ENCODE results near the gene PILRA. TPM values are rescaled to one million over a fixed set of nuclear protein-coding genes. Genes with fewer than 3 reads are reported as not detected.

The PILRA gene
- total and polyA plus RNA-seq, 2 of the 13 experiments (the other 11 are each of a cell fraction or from before 2014, with no cell fraction given): 0.13 to 1.3 TPM

- TF ChIP-seq, protein P1, sequence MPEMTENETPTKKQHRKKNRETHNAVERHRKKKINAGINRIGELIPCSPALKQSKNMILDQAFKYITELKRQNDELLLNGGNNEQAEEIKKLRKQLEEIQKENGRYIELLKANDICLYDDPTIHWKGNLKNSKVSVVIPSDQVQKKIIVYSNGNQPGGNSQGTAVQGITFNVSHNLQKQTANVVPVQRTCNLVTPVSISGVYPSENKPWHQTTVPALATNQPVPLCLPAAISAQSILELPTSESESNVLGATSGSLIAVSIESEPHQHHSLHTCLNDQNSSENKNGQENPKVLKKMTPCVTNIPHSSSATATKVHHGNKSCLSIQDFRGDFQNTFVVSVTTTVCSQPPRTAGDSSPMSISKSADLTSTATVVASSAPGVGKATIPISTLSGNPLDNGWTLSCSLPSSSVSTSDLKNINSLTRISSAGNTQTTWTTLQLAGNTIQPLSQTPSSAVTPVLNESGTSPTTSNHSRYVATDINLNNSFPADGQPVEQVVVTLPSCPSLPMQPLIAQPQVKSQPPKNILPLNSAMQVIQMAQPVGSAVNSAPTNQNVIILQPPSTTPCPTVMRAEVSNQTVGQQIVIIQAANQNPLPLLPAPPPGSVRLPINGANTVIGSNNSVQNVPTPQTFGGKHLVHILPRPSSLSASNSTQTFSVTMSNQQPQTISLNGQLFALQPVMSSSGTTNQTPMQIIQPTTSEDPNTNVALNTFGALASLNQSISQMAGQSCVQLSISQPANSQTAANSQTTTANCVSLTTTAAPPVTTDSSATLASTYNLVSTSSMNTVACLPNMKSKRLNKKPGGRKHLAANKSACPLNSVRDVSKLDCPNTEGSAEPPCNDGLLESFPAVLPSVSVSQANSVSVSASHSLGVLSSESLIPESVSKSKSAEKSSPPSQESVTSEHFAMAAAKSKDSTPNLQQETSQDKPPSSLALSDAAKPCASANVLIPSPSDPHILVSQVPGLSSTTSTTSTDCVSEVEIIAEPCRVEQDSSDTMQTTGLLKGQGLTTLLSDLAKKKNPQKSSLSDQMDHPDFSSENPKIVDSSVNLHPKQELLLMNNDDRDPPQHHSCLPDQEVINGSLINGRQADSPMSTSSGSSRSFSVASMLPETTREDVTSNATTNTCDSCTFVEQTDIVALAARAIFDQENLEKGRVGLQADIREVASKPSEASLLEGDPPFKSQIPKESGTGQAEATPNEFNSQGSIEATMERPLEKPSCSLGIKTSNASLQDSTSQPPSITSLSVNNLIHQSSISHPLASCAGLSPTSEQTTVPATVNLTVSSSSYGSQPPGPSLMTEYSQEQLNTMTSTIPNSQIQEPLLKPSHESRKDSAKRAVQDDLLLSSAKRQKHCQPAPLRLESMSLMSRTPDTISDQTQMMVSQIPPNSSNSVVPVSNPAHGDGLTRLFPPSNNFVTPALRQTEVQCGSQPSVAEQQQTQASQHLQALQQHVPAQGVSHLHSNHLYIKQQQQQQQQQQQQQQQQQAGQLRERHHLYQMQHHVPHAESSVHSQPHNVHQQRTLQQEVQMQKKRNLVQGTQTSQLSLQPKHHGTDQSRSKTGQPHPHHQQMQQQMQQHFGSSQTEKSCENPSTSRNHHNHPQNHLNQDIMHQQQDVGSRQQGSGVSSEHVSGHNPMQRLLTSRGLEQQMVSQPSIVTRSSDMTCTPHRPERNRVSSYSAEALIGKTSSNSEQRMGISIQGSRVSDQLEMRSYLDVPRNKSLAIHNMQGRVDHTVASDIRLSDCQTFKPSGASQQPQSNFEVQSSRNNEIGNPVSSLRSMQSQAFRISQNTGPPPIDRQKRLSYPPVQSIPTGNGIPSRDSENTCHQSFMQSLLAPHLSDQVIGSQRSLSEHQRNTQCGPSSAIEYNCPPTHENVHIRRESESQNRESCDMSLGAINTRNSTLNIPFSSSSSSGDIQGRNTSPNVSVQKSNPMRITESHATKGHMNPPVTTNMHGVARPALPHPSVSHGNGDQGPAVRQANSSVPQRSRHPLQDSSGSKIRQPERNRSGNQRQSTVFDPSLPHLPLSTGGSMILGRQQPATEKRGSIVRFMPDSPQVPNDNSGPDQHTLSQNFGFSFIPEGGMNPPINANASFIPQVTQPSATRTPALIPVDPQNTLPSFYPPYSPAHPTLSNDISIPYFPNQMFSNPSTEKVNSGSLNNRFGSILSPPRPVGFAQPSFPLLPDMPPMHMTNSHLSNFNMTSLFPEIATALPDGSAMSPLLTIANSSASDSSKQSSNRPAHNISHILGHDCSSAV (CRISPR knock-in tag; IDR thresholded peaks at IDR 0.05; ENCODE audit: borderline replicate concordance): no peak
- peak; percentile 17; the same call in 1 of the 2 replicates for TF ChIP-seq ZKSCAN1 (IDR thresholded peaks at IDR 0.05; ENCODE audit: low read length)
- peak; percentile 99 for TF ChIP-seq THAP11 (CRISPR knock-in tag; IDR thresholded peaks at IDR 0.05)
- TF ChIP-seq ZBTB46 (CRISPR knock-in tag; IDR thresholded peaks at IDR 0.05; ENCODE audit: borderline replicate concordance): no peak
- TF ChIP-seq SRSF4 (IDR thresholded peaks at IDR 0.05; ENCODE audit: low read depth, low read length, poor library complexity, severe bottlenecking): no peak
- TF ChIP-seq, protein P2, sequence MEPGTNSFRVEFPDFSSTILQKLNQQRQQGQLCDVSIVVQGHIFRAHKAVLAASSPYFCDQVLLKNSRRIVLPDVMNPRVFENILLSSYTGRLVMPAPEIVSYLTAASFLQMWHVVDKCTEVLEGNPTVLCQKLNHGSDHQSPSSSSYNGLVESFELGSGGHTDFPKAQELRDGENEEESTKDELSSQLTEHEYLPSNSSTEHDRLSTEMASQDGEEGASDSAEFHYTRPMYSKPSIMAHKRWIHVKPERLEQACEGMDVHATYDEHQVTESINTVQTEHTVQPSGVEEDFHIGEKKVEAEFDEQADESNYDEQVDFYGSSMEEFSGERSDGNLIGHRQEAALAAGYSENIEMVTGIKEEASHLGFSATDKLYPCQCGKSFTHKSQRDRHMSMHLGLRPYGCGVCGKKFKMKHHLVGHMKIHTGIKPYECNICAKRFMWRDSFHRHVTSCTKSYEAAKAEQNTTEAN (CRISPR knock-in tag; conservative IDR thresholded peaks at IDR 0.05): 0 out of 2 replicates have a peak, but pooled peaks have one; percentile 40
- no peak for TF ChIP-seq ATF2 (CRISPR knock-in tag; IDR thresholded peaks at IDR 0.05)
- TF ChIP-seq, protein P3, sequence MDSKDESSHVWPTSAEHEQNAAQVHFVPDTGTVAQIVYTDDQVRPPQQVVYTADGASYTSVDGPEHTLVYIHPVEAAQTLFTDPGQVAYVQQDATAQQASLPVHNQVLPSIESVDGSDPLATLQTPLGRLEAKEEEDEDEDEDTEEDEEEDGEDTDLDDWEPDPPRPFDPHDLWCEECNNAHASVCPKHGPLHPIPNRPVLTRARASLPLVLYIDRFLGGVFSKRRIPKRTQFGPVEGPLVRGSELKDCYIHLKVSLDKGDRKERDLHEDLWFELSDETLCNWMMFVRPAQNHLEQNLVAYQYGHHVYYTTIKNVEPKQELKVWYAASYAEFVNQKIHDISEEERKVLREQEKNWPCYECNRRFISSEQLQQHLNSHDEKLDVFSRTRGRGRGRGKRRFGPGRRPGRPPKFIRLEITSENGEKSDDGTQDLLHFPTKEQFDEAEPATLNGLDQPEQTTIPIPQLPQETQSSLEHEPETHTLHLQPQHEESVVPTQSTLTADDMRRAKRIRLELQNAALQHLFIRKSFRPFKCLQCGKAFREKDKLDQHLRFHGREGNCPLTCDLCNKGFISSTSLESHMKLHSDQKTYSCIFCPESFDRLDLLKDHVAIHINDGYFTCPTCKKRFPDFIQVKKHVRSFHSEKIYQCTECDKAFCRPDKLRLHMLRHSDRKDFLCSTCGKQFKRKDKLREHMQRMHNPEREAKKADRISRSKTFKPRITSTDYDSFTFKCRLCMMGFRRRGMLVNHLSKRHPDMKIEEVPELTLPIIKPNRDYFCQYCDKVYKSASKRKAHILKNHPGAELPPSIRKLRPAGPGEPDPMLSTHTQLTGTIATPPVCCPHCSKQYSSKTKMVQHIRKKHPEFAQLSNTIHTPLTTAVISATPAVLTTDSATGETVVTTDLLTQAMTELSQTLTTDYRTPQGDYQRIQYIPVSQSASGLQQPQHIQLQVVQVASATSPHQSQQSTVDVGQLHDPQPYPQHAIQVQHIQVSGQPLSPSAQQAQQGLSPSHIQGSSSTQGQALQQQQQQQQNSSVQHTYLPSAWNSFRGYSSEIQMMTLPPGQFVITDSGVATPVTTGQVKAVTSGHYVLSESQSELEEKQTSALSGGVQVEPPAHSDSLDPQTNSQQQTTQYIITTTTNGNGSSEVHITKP (CRISPR knock-in tag; IDR thresholded peaks at IDR 0.05; ENCODE audit: low read depth): no peak; the same call in 1 of the 2 replicates
- TF ChIP-seq HNF4A (CRISPR knock-in tag; IDR thresholded peaks at IDR 0.05): no peak
- no peak for TF ChIP-seq HHEX (CRISPR knock-in tag; IDR thresholded peaks at IDR 0.05)
- TF ChIP-seq ZNF713 (CRISPR knock-in tag; IDR thresholded peaks at IDR 0.05): no peak
Measured at GRCh38 chr7:100428199-100428966, 55.1 kb downstream of the PILRA start, which contains the start of gene ZCWPW1 (continued).

All from HepG2 (cell line).